ENCODE data around the gene DLX1. TPM values are rescaled to one million over a fixed set of nuclear protein-coding genes. Genes with fewer than 3 reads are reported as not detected.
A peak's percentile ranks its signal among the peaks of the same experiment; 100 is the strongest.

Gene DLX1
- total RNA-seq, 1 donor from 2014 or later, result 0.61 TPM

GRCh38 chr2:172099472-172100079, 14.3 kb downstream of the DLX1 start:
- Mint-ChIP-seq H3K36me3 (ENCODE audit: unreplicated experiment) (no peaks in the 10 kb centered on the region), H3K4me3 (ENCODE audit: unreplicated experiment) (peak overlapping the region; percentile 74), H3K9me3 (ENCODE audit: unreplicated experiment) (peaks cover 15% of the 10 kb centered on the region), H3K27me3 (ENCODE audit: unreplicated experiment) (peaks cover 32% of the 10 kb centered on the region), H3K4me1 (ENCODE audit: low read depth, unreplicated experiment) (peaks cover 21% of the 10 kb centered on the region), H3K27ac (ENCODE audit: unreplicated experiment) (no peak overlapping the region)
- TF ChIP-seq, protein P1, sequence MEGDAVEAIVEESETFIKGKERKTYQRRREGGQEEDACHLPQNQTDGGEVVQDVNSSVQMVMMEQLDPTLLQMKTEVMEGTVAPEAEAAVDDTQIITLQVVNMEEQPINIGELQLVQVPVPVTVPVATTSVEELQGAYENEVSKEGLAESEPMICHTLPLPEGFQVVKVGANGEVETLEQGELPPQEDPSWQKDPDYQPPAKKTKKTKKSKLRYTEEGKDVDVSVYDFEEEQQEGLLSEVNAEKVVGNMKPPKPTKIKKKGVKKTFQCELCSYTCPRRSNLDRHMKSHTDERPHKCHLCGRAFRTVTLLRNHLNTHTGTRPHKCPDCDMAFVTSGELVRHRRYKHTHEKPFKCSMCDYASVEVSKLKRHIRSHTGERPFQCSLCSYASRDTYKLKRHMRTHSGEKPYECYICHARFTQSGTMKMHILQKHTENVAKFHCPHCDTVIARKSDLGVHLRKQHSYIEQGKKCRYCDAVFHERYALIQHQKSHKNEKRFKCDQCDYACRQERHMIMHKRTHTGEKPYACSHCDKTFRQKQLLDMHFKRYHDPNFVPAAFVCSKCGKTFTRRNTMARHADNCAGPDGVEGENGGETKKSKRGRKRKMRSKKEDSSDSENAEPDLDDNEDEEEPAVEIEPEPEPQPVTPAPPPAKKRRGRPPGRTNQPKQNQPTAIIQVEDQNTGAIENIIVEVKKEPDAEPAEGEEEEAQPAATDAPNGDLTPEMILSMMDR (IDR thresholded peaks at IDR 0.05; ENCODE audit: partially characterized antibody, unreplicated experiment), result no peak
- DNase-seq, result no peak

DNA sequence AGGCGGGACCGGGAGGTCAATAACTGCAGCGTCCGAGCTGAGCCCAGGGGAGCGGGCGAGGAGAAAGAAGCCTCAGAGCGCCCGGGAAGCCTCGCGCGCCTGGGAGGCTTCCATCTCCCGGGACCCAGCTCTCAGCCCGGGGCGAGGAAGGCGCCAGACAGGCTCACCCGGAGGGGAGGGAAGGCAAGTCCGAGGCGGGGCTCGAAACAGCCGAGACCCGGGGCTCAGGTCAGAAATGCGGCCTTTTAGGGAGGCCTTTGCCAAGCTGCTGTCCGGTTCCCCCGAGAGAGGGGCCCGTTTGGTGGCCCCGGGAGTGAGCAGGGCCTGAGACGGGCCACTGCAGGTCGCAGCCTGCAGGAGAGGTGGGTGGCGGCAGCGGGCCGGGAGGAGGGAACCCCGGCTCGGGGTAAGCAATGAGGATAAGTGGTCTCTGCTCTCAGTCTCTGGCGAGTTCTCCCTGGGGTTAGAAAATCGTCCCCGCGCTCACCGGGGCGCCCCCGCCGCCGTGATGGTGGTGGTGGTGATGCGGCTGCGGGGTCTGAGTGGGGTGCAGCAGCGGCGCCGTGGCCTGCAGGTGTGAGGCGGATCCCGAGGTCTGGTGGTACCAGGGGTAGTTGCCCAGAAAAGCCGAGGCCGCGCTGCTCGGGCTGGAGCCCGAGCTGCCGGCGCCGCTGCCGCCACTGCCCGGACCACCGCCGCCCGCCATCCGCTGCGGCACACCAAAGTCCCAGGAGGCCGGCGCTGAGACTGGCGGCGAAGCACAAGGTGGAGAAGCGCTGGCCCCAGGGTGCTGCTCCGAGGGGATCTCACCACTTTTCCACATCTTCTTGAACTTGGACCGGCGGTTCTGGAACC, 15.0 kb downstream of the DLX1 start:
- Mint-ChIP-seq H3K4me1 (ENCODE audit: low read depth, unreplicated experiment) (peaks cover 20% of the 10 kb centered on the region), H3K27me3 (ENCODE audit: unreplicated experiment) (peaks cover 32% of the 10 kb centered on the region), H3K36me3 (ENCODE audit: unreplicated experiment) (no peaks in the 10 kb centered on the region), H3K27ac (ENCODE audit: unreplicated experiment) (no peak overlapping the region), H3K4me3 (ENCODE audit: unreplicated experiment) (peak overlapping the region; percentile 92), H3K9me3 (ENCODE audit: unreplicated experiment) (peaks cover 15% of the 10 kb centered on the region)
- DNase-seq, result peak; percentile 70
- TF ChIP-seq, protein P1 (IDR thresholded peaks at IDR 0.05; ENCODE audit: partially characterized antibody, unreplicated experiment), result no peak

DNA sequence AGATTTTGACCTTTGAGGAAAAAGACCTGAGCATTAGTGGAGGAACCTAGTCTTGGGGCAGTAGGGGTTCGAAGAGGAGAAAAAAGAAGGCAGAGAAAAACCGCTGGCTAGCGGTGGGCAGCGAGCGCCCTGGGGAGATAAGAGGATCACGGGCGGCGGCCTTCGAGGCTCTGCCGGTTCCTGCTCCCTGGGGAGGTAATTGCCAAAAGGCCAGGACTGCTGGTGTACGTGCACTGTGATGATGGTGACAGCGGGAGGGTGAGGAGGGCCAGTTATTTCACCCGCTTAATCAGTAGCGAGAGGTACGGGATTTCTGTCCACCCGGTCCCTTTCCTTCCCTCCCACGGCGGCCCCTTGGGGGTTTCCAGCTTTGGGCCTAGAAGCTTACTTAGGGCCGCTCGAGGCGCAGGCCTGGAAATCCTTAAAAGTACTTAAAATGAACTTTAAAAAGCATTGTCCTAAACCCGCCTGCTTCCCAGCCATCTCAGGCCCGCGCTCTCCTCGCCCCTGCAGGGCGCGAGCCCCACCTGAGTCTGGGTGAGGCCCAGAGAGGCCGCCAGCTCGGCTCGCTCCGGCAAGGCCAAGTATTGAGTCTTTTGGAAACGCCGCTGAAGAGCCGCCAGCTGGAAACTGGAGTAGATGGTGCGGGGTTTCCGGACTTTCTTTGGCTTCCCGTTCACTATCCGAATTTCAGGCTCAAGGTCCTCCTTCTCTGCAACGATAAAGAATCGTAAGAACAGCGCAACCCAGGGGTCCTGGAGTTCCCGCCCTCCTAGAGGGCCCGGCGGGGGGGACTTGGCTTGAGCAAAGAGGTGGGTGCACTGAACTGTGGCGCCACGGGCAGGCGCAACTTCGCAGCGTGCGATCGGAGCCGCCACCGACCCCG, 15.9 kb downstream of the DLX1 start:
- Mint-ChIP-seq H3K27ac (ENCODE audit: unreplicated experiment) (no peak overlapping the region), H3K4me3 (ENCODE audit: unreplicated experiment) (peak overlapping the region; percentile 92), H3K27me3 (ENCODE audit: unreplicated experiment) (peaks cover 31% of the 10 kb centered on the region), H3K36me3 (ENCODE audit: unreplicated experiment) (no peaks in the 10 kb centered on the region), H3K4me1 (ENCODE audit: low read depth, unreplicated experiment) (peaks cover 18% of the 10 kb centered on the region), H3K9me3 (ENCODE audit: unreplicated experiment) (peaks cover 15% of the 10 kb centered on the region)
- peak; percentile 34 for DNase-seq
- TF ChIP-seq, protein P1 (IDR thresholded peaks at IDR 0.05; ENCODE audit: partially characterized antibody, unreplicated experiment), result no peak

DNA sequence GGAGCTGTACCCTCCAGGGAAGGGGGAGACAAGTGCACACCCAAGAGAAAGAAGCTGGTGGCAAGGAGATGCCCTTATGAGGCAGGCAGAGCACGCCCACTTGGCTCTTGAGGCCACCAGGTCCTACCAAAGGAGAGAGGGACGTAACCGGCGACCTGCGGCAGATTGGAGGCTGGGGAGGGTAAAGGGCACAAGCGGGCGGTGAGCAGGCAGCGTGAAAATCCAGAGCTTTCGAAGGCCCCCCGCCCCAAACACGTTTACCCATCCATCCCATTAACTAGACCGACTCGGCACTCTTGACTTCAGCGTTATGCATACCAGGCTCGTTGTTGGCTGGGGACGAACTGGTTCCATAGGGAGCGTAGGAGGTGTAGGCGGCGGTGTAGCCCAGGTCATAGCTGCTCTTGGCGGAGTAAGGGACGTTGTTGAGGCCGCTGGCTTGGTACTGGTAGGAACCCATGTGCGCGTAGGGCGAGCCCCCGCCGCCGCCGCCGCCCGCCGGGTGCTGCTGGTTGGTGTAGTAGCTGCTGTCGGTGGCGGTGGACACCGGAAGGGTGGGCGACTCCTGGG, 16.6 kb downstream of the DLX1 start:
- H3K36me3 Mint-ChIP-seq (ENCODE audit: unreplicated experiment), result no peaks in the 10 kb centered on the region
- peaks cover 18% of the 10 kb centered on the region for H3K4me1 Mint-ChIP-seq (ENCODE audit: low read depth, unreplicated experiment)
- H3K27me3 Mint-ChIP-seq (ENCODE audit: unreplicated experiment), result peaks cover 30% of the 10 kb centered on the region
- peaks cover 13% of the 10 kb centered on the region for H3K9me3 Mint-ChIP-seq (ENCODE audit: unreplicated experiment)
- H3K27ac Mint-ChIP-seq (ENCODE audit: unreplicated experiment), result no peak overlapping the region
- TF ChIP-seq, protein P1 (IDR thresholded peaks at IDR 0.05; ENCODE audit: partially characterized antibody, unreplicated experiment), result no peak
- peak; percentile 46 for DNase-seq
- peak overlapping the region; percentile 92 for H3K4me3 Mint-ChIP-seq (ENCODE audit: unreplicated experiment)

All from glutamatergic neuron (in vitro differentiated cells).